HCEC 1CT (cell line): Measurements from ENCODE around the gene KRT32.
A peak's percentile ranks its signal among the peaks of the same experiment; 100 is the strongest.

ENCODE experiments used
- DNase-seq: peaks from one replicate; pipeline ENCODE4 v3.0.0-alpha.2; 2017

KRT32 gene

GRCh38 chr17:41466988-41467387 is at the start of gene KRT32:
KRT32 (minus strand) TSS chr17:41467386; CDS start chr17:41467325, 61 bp downstream.
- DNase-seq, result no peak

GRCh38 chr17:41516830-41517283 is 49.7 kb upstream of the KRT32 start:
- no peak for DNase-seq

- DNase-seq, result no peak
Measured at GRCh38 chr17:41516147-41516829, 49.1 kb upstream of the KRT32 start.

GRCh38 chr17:41513168-41513547 is 46.0 kb upstream of the KRT32 start:
- no peak for DNase-seq

- DNase-seq, result no peak
Measured at GRCh38 chr17:41512546-41513167, 45.5 kb upstream of the KRT32 start.

- no peak for DNase-seq
Measured at GRCh38 chr17:41511716-41512115, 44.5 kb upstream of the KRT32 start.

GRCh38 chr17:41511116-41511515 is 43.9 kb upstream of the KRT32 start:
- no peak for DNase-seq

- no peak for DNase-seq
Measured at GRCh38 chr17:41510251-41511065, 43.3 kb upstream of the KRT32 start.

GRCh38 chr17:41507315-41507880 is 40.2 kb upstream of the KRT32 start:
- DNase-seq, result no peak

GRCh38 chr17:41505809-41506767 is 38.9 kb upstream of the KRT32 start:
- DNase-seq, result no peak

- no peak for DNase-seq
Measured at GRCh38 chr17:41505007-41505808, 38.0 kb upstream of the KRT32 start, which contains the start of gene KRT13. KRT13 (minus strand) TSS chr17:41505612; CDS start chr17:41505550, 62 bp downstream.

GRCh38 chr17:41504246-41504977 is 37.2 kb upstream of the KRT32 start:
- DNase-seq, result no peak

GRCh38 chr17:41503202-41503601 is 36.0 kb upstream of the KRT32 start:
- no peak for DNase-seq

- peak; percentile 72 for DNase-seq
Measured at GRCh38 chr17:41500131-41500911, 33.1 kb upstream of the KRT32 start.

- no peak for DNase-seq
Measured at GRCh38 chr17:41499714-41500113, 32.5 kb upstream of the KRT32 start.

- DNase-seq, result no peak
Measured at GRCh38 chr17:41498276-41498675, 31.1 kb upstream of the KRT32 start.

GRCh38 chr17:41496803-41497484 is 29.8 kb upstream of the KRT32 start:
- DNase-seq, result peak; percentile 93

- DNase-seq, result peak; percentile 29
Measured at GRCh38 chr17:41494524-41494923, 27.3 kb upstream of the KRT32 start.

- DNase-seq, result no peak
Measured at GRCh38 chr17:41492771-41493170, 25.6 kb upstream of the KRT32 start.
